ENCODE measurements around the gene IL6R.
A peak's percentile ranks its signal among the peaks of the same experiment; 100 is the strongest.

Gene IL6R

GRCh38 chr1:154453574-154454352 is 48.6 kb downstream of the IL6R start:
- no peak for DNase-seq (ENCODE audit: low read depth)

DNA sequence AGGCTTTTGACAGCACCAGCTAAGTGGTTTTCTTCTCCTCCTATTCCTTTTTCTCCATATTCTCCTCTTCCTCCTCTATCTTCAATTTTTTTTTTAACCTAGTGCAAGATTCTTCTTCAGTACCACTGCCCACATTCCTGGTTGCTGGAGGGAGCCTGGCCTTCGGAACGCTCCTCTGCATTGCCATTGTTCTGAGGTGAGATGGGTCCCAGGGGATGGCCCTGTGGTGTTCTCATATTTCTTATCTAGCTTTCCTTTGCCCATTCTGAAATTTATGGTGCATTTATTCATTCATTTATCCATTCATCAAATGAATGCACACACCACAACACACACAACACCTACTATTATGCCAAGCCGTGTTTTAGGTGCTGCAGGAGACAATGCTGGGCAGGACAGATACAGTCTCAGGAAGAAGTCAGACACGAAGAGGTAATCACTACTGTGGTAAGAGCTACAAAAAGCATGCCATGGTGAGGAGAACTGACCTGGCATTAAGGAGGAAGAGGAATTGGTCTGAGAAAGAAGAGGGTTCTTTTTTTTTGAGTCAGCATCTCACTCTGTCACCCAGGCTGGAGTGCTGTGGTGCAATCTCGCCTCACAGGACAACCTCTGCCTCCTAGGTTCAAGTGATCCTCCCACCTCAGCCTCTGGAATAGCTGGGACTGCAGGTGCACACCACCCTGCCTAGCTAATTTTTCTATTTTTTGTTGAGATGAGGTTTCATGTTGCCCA is 49.4 kb downstream of the IL6R start:
- no peak for DNase-seq (ENCODE audit: low read depth)

- DNase-seq (ENCODE audit: low read depth): no peak
Observed at GRCh38 chr1:154456631-154457030, 51.5 kb downstream of the IL6R start.

DNA sequence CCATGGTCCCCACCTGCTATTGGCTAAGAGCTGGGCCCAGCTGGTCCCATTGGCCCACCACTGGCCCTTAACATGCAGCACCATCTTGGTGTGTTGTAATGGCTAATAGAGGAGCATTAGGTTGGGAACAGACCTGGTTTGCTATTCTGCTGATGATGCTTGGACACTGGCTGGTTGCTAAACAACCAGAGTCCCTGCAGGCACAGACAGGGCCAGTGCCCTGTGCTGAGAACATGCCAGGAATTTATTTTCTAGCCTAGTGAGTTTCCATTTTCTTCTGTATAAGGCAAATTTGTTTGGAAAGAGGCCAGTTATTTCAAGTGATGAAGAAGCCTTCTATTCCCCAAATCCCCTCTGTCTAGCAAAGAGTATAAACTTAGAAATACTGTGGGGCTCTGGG is 53.9 kb downstream of the IL6R start:
- no peak for DNase-seq (ENCODE audit: low read depth)

GRCh38 chr1:154460695-154461260 is 55.6 kb downstream of the IL6R start:
- DNase-seq (ENCODE audit: low read depth): no peak

GRCh38 chr1:154463512-154463990 is 58.4 kb downstream of the IL6R start:
- peak; percentile 19 for DNase-seq (ENCODE audit: low read depth)

DNA sequence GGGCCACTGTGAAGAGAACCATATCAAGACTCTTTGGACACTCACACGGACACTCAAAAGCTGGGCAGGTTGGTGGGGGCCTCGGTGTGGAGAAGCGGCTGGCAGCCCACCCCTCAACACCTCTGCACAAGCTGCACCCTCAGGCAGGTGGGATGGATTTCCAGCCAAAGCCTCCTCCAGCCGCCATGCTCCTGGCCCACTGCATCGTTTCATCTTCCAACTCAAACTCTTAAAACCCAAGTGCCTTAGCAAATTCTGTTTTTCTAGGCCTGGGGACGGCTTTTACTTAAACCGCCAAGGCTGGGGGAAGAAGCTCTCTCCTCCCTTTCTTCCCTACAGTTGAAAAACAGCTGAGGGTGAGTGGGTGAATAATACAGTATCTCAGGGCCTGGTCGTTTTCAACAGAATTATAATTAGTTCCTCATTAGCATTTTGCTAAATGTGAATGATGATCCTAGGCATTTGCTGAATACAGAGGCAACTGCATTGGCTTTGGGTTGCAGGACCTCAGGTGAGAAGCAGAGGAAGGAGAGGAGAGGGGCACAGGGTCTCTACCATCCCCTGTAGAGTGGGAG is 60.6 kb downstream of the IL6R start:
- DNase-seq (ENCODE audit: low read depth): no peak

DNA sequence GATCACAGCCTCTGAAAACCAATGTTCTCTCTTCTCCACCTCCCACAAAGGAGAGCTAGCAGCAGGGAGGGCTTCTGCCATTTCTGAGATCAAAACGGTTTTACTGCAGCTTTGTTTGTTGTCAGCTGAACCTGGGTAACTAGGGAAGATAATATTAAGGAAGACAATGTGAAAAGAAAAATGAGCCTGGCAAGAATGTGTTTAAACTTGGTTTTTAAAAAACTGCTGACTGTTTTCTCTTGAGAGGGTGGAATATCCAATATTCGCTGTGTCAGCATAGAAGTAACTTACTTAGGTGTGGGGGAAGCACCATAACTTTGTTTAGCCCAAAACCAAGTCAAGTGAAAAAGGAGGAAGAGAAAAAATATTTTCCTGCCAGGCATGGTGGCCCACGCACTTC is 61.1 kb downstream of the IL6R start:
- DNase-seq (ENCODE audit: low read depth): no peak

DNA sequence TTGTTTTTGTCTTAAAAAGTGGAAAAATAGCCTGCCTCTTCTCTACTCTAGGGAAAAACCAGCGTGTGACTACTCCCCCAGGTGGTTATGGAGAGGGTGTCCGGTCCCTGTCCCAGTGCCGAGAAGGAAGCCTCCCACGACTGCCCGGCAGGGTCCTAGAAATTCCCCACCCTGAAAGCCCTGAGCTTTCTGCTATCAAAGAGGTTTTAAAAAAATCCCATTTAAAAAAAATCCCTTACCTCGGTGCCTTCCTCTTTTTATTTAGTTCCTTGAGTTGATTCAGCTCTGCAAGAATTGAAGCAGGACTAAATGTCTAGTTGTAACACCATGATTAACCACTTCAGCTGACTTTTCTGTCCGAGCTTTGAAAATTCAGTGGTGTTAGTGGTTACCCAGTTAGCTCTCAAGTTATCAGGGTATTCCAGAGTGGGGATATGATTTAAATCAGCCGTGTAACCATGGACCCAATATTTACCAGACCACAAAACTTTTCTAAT is 61.8 kb downstream of the IL6R start:
- no peak for DNase-seq (ENCODE audit: low read depth)

- no peak for DNase-seq (ENCODE audit: low read depth)
Observed at GRCh38 chr1:154467434-154468102, 62.4 kb downstream of the IL6R start.

DNA sequence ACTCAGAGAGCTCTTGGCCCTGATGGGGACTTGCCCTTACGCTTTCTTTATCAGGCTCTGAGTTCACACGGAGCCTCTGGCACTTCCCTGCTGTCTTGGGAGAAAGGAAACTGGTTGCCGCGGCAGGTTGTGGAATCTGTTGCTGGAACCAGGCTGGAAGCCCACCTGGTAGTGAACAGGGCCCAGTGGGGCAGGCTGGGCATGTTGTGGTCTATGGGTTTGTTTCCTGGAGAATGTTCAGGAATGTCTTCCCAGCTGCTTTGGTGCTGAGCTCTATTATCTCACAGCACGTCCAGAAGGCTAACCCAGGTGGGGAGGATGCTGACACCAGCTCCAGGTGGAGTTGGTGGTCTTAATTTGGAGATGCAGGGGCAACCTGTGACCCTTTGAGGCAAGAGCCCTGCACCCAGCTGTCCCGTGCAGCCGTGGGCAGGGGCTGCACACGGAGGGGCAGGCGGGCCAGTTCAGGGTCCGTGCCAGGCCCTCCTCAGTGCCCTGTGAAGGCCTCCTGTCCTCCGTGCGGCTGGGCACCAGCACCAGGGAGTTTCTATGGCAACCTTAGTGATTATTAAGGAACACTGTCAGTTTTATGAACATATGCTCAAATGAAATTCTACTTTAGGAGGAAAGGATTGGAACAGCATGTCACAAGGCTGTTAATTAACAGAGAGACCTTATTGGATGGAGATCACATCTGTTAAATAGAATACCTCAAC is 63.5 kb downstream of the IL6R start:
- DNase-seq (ENCODE audit: low read depth): no peak

- DNase-seq (ENCODE audit: low read depth): no peak
Observed at GRCh38 chr1:154469844-154470560, 64.9 kb downstream of the IL6R start.

DNA sequence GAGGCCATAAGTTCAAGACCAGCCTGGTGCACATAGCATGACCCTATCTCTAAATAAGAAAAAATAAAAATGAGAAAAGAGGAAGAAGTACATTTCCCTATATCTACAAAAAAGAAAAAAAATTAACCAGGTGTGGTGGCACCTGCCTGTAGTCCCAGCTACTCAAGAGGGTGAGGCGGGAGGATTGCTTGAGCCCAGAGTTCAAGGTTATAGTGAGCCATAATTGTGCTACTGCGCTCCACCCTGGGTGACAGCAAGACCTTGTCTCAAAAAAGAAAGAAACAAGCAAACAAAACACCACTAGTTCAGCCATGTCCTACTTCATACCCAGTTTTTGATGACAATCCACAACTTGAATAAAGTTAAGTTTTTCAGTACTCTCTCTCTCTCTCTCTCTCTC is 66.2 kb downstream of the IL6R start:
- DNase-seq (ENCODE audit: low read depth): no peak

GRCh38 chr1:154474802-154475201 is 69.7 kb downstream of the IL6R start:
- DNase-seq (ENCODE audit: low read depth): no peak

GRCh38 chr1:154476791-154477190 is 71.6 kb downstream of the IL6R start:
- DNase-seq (ENCODE audit: low read depth): no peak

GRCh38 chr1:154478013-154478412 is 72.9 kb downstream of the IL6R start:
- DNase-seq (ENCODE audit: low read depth): no peak

GRCh38 chr1:154478639-154479038 is 73.5 kb downstream of the IL6R start:
- DNase-seq (ENCODE audit: low read depth): no peak

GRCh38 chr1:154479764-154480421 is 74.8 kb downstream of the IL6R start:
- no peak for DNase-seq (ENCODE audit: low read depth)

DNA sequence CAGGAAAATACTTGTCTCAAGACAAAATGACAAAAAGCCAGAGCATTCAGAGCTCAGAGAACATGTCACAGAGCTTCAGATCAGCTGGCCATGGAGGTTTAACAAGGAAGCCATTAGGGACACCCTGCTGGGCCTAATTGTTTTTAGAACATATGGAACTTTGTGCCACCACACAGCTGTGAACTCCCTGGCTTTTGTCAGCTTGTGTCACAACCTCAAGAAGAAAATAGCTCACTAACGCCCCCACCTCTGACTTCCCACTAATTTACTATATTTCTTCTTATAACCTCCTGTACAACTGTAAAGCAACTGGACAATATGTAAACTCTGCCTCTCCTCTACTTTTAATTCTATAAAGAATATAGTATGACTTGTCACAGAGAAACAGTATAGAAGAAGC is 75.9 kb downstream of the IL6R start:
- DNase-seq (ENCODE audit: low read depth): no peak

All from stimulated activated CD8-positive, alpha-beta memory T cell treated with anti-CD3 and anti-CD28 coated beads, Interleukin-12 subunit alpha, Interleukin-12 subunit beta, amount 100 ng/mL, for 4 hours (primary cell).